H7 (cell line): Measurements from ENCODE around the gene MYNN. TPM values are rescaled to one million over a fixed set of nuclear protein-coding genes. Genes with fewer than 3 reads are reported as not detected.

ENCODE experiments used
- DNase-seq: peaks from one replicate; pipeline ENCODE4 v3.0.0; 2012
- H3K27me3 ChIP-seq: 2 replicates; pipeline ENCODE4 v1.6.0; 2011; ENCODE audit warnings: mild to moderate bottlenecking, low read length; ENCODE audit not compliant: control insufficient read depth, insufficient read depth
- H3K36me3 ChIP-seq: replicated peaks from 2 replicates; pipeline ENCODE4 v1.5.1; 2011; ENCODE audit warnings: low read length; ENCODE audit not compliant: control insufficient read depth, insufficient read depth
- H3K4me3 ChIP-seq: 2 replicates; pipeline ENCODE4 v1.5.1; 2011; ENCODE audit warnings: low read depth, mild to moderate bottlenecking, control low read depth, low read length, moderate library complexity; ENCODE audit not compliant: insufficient read depth
- total RNA-seq: library from RNA; depleted of rRNA; stranded (reverse); fragments of >200 nt; shearing (Covaris generic); gene quantifications from 2 replicates; pipeline ENCODE4 v1.2.3, GENCODE V29; 2014

Gene MYNN
- total RNA-seq, 1 experiment from 2014 or later: 19.5 TPM

- no peak overlapping the region for H3K4me3 ChIP-seq
- no peaks in the 10 kb centered on the region for H3K27me3 ChIP-seq
- DNase-seq: no peak
- 0 out of 2 replicates have a peak, but pooled peaks cover 1% of the 10 kb centered on the region for H3K36me3 ChIP-seq
Observed at GRCh38 chr3:169804681-169805080, 31.5 kb downstream of the MYNN start.

DNA sequence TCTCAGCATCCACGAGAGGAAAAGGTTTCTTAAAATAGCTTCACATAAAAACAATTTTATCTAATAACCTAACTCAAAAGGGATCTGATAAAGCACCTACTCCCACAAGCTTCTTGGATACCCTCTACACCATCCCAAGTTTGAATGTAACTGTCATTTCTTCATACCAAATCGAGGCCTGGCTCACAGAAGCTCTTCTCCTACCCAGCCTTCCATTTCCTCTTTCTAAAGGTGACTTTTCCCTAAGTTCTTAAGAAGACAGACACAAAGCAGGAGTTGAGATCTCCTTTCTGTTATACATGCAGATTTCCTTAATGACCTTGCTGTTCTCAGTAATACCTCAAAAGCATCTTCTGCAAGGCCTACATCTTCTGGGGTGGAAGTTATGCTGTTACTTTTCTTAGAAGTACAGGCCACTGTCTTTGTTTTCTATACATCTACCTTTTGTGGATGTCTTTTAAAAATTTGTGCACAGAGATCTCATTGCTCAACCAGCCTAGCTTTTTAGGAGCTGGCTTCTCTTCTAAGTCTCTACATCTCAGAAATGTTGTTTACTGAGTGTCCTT, 36.1 kb downstream of the MYNN start:
- Histone ChIP-seq H3K27me3 (peaks cover 2% of the 10 kb centered on the region), H3K4me3 (no peak overlapping the region), H3K36me3 (no peaks in the 10 kb centered on the region)
- DNase-seq: no peak

DNA sequence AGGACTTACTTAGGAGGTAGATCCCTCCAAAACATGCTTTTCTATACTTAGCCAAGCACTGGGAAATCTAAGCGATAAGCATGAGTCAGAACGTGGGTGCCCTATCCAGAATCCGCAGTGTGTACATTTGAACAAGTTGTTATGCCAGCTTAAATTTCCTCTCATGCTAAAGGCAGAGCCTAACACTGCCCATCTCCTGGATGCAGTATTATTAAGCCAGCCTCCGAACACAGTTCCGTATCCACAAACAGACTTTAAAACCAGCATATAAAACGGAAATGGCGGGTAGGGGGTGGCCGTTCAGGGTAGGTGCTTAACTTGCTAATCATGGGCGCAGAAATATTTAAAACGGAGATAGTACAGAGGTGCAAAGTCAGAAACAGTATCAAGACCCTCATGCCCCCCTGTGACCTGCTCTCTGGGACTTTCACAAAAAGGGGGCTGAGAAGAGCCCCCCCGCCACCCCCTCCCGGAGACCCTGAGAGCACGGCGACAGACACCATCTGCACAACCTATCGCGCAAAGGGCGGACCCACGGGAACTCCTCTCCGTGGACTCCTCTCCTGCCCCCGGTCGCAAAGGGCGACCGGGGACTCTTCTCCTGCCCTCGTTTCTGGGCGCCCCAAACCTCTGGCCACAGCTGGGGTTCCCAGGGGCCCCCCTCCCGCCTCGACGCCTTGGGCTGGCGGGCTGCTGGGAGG, 38.6 kb downstream of the MYNN start:
- no peak for DNase-seq
- Histone ChIP-seq H3K36me3 (no peaks in the 10 kb centered on the region), H3K27me3 (peaks cover 2% of the 10 kb centered on the region), H3K4me3 (peak overlapping the region; percentile 68)

DNA sequence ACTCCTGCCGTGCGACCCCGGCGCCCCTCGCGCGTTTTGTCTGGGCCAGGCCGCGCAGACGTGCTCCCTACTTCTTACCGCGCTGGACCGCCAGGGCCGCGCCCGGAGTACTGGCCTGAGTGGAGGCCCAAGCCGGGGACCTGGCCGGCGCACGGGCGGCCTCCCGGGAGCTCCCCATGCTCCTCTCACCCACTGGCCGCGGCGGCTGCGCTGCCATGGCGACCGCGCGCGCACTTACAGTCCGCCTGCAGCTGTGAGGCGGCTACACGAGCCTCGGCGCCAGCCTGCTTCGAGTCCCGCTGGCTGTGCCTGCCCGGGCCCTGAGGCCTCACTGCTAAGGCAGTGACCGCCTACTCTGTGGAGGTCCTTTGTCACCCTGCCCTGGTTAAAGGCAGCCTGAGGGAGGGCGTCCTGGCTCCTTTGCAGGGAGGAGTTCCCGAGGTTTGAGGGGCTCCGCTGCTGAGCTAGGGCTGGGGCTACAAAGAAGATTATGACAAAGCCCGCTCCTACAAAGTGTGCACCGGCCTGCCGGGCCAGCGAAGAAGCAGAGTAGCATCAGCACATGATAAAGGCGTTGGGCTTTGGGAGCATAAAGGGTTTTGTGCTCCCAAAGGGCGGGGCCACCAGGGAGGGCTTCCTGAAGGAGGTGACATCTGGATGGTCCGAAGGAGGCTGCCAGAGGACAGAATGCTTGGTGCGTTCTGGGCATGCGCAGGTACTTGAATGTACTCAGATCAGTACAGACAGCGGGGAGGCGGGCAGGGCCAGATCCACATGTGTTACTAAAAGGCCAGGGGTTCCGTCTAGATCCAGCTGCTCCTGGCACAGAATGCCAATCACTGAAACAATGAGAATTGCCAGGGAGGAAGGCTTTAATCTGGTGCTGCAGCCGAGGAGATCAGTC, 39.4 kb downstream of the MYNN start, which contains the start of the genes LRRC34 and LRRIQ4:
TSS of gene LRRC34 (minus strand) at position 573 of the 904 bp plus-strand sequence. CDS start at position 217, 356 bp downstream.
TSS of gene LRRIQ4 (plus strand) at position 539 of the 904 bp plus-strand sequence. CDS start 9,052 bp downstream, outside the sequence.
- Histone ChIP-seq H3K4me3 (peak within 1 kb of the TSS; percentile 68), H3K27me3 (peaks cover 2% of the 10 kb centered on the region), H3K36me3 (no peaks in the 10 kb centered on the region)
- DNase-seq: peak; percentile 80

DNA sequence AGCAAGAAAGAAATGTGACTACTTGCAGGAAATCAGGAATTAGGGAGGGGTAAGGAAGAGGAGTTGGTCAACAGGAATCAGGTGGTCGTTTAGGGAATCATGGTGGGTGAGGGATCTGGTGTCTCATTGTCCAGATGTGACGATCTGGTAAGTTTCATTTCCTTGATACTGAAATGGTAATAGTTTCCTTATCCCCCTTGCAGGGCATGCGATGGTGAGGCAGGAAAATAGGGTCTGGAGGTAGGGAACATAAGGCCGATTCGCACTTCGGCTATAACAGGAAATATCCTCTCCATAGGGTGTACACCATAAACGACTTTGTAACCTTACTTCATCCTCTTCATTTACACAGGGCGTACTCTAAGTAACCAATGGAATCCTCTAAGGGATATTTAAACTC, 40.1 kb downstream of the MYNN start:
- Histone ChIP-seq H3K36me3 (no peaks in the 10 kb centered on the region), H3K4me3 (peak overlapping the region; percentile 68; the same call in 1 of the 2 replicates), H3K27me3 (peaks cover 2% of the 10 kb centered on the region)
- DNase-seq: no peak

- H3K27me3 ChIP-seq: peaks cover 2% of the 10 kb centered on the region
- DNase-seq: no peak
- H3K36me3 ChIP-seq: no peaks in the 10 kb centered on the region
- no peak overlapping the region for H3K4me3 ChIP-seq
Observed at GRCh38 chr3:169813757-169814517, 40.7 kb downstream of the MYNN start.

- Histone ChIP-seq H3K36me3 (no peaks in the 10 kb centered on the region), H3K27me3 (peaks cover 2% of the 10 kb centered on the region), H3K4me3 (no peak overlapping the region)
- no peak for DNase-seq
Observed at GRCh38 chr3:169815590-169816150, 42.5 kb downstream of the MYNN start.

DNA sequence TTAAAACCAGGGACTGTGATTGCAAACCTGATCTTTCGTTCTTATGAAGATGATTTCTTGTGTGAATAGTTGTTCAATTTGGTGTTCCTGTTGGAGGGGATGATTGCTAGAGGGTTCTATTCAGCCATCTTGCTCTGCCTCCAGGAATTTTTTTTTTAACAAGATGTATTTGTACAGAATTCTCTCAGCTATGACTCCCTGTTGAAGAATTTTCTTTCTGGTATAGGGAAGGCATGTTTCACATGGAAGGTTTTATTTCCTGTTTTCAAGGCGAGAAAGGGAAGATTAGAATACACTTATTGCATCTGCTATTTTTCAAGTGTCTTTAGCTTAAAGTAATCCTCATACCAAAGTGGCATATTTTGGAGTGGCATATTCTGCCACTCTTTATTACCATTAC, 45.1 kb downstream of the MYNN start:
- no peak for DNase-seq
- no peak overlapping the region for H3K4me3 ChIP-seq
- peaks cover 2% of the 10 kb centered on the region for H3K27me3 ChIP-seq
- no peaks in the 10 kb centered on the region for H3K36me3 ChIP-seq

GRCh38 chr3:169822091-169822490, 48.9 kb downstream of the MYNN start:
- no peaks in the 10 kb centered on the region for H3K36me3 ChIP-seq
- H3K27me3 ChIP-seq: no peaks in the 10 kb centered on the region
- no peak for DNase-seq
- H3K4me3 ChIP-seq: no peak overlapping the region

GRCh38 chr3:169822540-169822939, 49.3 kb downstream of the MYNN start:
- no peak for DNase-seq
- no peak overlapping the region for H3K4me3 ChIP-seq
- no peaks in the 10 kb centered on the region for H3K36me3 ChIP-seq

DNA sequence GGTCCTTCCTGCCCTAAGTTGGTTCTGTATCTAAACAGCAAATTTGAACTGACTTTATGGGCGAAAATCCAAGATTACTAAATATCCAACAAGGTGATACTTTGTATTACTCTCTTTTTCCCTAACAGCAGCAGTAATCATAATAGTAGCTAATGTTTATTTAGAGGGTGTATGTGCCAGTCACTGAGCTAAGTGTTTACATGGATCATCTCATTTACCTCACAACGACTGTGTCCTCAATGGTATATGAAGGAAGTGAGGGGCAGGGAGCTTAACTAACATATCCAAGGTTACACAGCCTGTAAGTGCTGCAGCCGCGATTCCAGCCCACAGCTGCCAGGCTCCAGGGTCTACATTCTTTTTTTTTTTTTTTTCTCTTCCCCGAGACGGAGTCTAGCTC, 49.8 kb downstream of the MYNN start:
- DNase-seq: no peak

More at GRCh38 chr3:169822540-169822939, 49.3 kb downstream of the MYNN start:
- no peaks in the 10 kb centered on the region for H3K27me3 ChIP-seq

GRCh38 chr3:169825316-169825715, 52.1 kb downstream of the MYNN start:
- H3K36me3 ChIP-seq: no peaks in the 10 kb centered on the region
- H3K27me3 ChIP-seq: no peaks in the 10 kb centered on the region
- no peak for DNase-seq
- no peak overlapping the region for H3K4me3 ChIP-seq

More for the DNA sequence above, 49.8 kb downstream of the MYNN start:
- Histone ChIP-seq H3K27me3 (no peaks in the 10 kb centered on the region), H3K36me3 (no peaks in the 10 kb centered on the region), H3K4me3 (no peak overlapping the region)

- Histone ChIP-seq H3K4me3 (no peak overlapping the region), H3K36me3 (no peaks in the 10 kb centered on the region), H3K27me3 (no peaks in the 10 kb centered on the region)
- no peak for DNase-seq
Observed at GRCh38 chr3:169827712-169828111, 54.5 kb downstream of the MYNN start.

- Histone ChIP-seq H3K27me3 (no peaks in the 10 kb centered on the region), H3K36me3 (no peaks in the 10 kb centered on the region), H3K4me3 (no peak overlapping the region)
- no peak for DNase-seq
Observed at GRCh38 chr3:169835533-169835932, 62.3 kb downstream of the MYNN start.
